Limb (tissue), 2 donors: ENCODE measurements around the gene ZCCHC12.
A peak's percentile ranks its signal among the peaks of the same experiment; 100 is the strongest.
"Not testable (repeated sequence)": the region's sequence is repeated elsewhere in the genome, so short reads cannot be mapped to it uniquely, and the experiment has no call there.

ENCODE experiments used
- DNase-seq, 2 donors: peaks; one replicate each; pipeline ENCODE4 v3.0.0-alpha.2; 2016; ENCODE audit errors: extremely low spot score in 2 of 2

ZCCHC12 gene

DNA sequence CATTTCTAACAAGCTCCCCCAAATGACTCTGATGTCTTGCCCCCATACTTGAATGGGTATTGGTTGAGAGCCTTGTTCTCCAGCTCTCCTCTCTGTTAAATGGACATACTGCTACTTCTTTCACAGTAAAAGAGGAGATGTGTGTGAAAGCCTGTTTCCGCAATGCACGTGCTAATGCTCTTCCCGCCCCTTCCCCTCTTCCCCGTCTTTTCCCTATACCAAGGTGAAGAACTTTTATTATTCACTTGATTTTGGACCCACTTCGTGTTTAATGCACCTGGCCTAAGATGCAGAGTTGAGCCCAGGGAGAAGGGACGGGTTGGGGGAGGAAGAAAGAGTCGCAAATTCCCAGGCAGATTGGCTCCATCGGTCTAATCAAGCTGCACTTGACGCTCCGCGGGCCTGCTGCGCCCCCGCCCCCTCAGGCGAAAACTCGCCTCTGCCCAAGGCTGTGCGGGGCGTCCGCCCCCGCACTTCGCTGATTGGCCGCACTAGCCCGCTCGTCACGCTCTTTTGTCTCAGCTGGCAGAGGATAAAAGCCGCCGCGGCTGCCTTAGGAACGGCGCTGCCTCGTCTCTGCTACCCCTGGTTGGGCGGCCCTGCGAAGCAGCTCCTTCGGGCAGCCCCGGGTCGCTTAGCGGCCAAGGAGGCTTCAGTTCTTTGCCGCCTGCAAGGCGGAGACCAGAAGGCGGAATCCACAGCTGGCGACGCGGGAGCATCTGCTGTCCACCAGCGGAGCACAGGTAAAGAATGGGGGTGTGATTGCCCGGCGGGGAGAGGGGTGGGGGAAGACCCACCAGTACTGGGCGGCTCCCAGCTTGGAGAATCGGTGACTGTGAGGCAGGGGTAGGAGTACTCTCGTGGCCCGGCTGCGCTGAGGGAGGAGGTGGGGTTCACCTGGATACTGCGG, at the start of gene ZCCHC12:
ZCCHC12 (plus strand) TSS at position 562 of the 910 bp plus-strand sequence. CDS start 1,421 bp downstream, outside the sequence.
- peak; percentile 19 to 80 for DNase-seq

DNA sequence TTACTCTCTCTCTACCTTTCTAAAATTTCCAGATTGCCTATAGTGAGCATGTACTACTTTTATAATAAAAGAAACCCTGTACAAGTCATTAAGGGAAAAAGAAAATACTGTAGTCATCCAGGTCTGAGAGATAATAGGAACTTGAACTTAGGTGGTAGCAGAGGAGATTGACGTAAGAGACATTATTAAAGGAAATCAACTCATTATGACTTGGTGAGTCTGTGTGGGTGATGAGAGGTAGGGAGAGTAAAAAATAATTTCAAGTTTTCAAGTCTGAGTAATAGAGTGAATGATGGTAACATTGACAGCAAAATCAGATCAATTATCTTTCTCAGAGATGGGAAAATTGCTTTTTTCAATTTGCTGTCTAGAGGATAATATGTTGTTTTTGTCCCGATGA, 44.0 kb upstream of the ZCCHC12 start:
- DNase-seq = no peak

DNA sequence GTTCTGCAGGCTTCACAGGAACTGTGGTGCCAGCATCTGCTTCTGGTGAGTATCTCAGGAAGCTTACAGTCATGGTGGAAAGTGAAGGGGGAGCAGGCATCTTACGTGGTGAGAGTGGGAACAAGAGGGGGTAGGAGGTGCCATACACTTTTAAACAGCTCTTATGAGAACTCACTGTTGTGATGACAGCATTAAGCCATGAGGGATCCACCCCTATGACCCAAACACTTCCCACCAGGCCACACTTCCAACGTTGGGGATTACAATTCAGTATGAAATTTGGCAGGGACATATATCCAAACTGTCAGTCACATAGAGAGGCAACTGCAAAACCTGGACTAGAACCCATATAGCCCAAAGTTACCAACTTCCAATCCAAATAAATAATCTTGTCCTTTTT, 43.1 kb upstream of the ZCCHC12 start:
- no peak for DNase-seq

GRCh38 chrX:118780911-118781310, 42.7 kb upstream of the ZCCHC12 start:
- DNase-seq = peak in 1 of 2 donors; percentile 3

- peak in 1 of 2 donors; percentile 23 for DNase-seq
These were observed 27.9 kb upstream of the ZCCHC12 start for GRCh38 chrX:118795528-118796280.

DNA sequence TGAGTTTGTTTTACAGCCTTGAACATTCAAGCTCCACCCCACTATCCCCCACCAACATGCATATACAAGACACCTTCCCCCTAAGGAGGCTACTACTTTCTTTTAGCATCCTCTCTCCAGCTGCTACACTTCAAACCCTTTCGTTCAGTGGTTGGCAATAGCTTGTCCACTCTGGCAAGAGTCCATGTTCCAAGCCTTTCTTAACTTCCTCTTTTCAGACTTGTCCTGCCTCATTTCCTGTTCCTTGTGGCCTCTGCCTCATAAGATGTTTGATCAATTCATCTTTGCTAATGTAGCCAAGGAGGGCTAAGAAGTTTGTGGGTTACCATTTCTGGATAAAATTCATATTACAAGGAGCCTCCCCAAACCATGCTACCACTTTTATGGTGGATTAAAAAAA, 20.8 kb upstream of the ZCCHC12 start:
- no peak for DNase-seq

DNA sequence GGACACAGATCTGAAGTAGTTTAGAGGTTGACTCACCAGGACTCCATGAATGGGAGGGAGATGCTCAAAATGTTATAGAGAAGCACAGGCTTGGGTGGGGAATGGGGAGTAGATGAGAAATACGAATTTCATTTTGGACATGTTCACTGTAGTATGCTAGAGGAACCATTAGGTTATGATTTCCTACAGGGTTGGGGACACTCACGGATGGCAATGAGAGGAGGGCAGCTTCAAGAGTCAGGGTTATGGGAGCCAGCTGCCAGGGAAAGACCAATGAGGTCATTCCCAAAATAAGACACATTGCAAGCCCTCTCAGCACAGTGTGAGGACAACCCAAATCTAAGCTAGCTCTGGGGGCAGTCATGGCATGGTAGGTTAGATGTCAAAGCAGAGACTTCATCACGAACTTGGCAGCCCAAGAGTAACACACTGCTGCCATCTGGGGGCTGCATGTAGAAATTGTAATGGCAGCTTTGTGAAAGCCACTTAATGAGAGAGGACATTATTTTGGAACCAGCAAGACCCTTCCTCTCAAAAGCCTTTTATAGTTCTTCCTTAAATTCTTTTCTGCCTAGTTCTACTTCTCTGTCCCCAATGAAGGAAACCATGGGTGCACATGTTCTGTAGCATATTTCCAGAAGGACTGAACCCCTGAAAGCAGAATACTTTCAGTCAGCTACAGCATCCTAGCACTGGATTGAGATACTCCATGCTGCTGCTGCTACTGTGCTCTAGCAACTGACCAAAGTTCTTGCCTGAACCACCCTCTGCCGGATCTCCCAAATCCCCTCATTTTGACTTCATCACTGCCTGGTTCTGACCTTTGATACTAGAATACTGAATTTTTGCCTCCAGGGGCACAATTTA, 16.2 kb upstream of the ZCCHC12 start:
- DNase-seq = peak; percentile 52 to 57

DNA sequence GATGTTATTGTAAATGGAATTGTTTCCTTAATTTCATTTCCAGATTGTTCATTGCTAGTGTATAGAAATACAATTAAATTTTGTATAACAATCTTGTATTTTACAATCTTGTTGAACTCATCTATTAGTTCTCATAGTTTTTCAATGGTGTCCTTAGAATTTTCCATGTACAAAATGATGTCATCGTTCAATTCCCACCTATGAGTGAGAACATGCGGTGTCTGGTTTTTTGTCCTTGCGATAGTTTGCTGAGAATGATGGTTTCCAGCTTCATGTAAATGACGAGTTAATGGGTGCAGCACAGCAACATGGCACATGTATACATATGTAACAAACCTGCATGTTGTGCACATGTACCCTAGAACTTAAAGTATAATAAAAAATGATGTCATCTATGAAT, 6.4 kb upstream of the ZCCHC12 start:
- DNase-seq = not testable (repeated sequence)

GRCh38 chrX:118824173-118824730, 628 bp downstream of the ZCCHC12 start:
- DNase-seq = peak in 1 of 2 donors; percentile 38

DNA sequence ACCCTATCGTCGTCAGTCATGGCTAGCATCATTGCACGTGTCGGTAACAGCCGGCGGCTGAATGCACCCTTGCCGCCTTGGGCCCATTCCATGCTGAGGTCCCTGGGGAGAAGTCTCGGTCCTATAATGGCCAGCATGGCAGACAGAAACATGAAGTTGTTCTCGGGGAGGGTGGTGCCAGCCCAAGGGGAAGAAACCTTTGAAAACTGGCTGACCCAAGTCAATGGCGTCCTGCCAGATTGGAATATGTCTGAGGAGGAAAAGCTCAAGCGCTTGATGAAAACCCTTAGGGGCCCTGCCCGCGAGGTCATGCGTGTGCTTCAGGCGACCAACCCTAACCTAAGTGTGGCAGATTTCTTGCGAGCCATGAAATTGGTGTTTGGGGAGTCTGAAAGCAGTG, 1.6 kb downstream of the ZCCHC12 start:
- no peak for DNase-seq

GRCh38 chrX:118839334-118839958, 15.8 kb downstream of the ZCCHC12 start:
- DNase-seq = peak; percentile 10 to 85

DNA sequence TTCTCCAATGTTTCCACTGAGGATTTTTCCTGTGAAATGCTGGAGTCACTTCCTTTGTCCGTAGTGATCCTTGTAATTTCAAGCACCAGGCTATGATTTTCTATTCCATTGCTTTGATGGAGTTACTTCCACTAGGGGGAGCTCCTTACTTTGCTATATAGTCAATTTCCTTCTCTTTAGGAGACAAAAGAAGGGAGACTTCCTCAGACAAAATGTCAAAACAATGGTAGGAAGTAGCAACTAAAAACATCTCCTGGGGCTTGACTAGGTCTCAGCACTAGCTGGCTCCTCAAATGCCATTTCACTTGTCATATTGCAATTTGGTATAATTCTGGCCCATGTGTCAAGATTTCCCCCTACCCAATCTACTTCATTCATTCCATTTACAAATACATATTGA, 24.1 kb downstream of the ZCCHC12 start:
- peak in 1 of 2 donors; percentile 63 for DNase-seq

DNA sequence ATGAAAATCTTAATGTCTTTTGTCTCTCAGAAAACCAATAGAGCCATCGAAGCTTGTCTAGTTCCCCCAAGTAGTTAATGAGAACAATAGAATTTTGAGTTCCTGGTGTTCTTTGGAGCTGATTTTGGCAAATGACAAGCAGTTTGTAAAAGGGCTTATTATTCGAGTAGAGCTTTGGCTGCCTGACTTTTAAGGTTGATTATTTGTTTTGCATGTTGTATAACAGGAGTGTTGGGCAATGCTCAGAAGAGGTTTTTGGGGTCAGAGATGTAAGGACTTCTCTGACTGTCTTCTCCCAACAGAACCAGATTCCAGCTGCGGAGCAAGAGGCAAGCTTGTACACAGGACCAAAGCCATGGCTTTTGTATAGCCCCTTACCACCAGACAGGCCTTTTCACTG, 30.0 kb downstream of the ZCCHC12 start:
- DNase-seq = no peak

DNA sequence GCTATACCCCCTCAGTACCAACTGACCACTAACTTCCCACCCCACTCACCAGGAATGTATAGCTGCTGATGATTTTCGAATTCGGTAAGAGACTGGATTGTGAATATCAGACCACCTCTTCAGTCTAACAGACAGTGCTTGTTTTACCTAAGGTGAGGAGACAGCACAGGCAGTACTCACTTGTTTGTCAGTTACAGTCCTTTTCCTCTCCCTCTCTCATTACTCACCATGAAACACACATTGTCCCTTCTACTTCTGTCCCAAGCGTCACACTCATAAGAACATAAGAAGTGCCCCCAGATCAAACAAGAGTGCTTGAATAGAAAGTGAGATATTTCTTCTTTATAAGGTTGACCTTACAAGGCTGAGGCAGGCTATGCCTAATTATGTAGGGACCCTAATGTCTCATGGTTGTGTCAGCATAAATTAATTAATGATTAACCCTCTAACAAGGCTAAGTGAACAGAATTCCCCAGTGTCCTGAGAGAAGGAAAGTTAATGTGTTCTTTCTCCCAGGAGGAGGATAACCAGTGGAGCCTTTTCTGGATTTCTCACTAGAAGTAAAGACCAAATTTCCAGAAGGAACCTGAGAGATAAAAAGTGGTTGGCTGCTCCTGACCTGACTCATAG, 32.2 kb downstream of the ZCCHC12 start:
- no peak for DNase-seq

- no peak for DNase-seq
These were observed 33.4 kb downstream of the ZCCHC12 start for GRCh38 chrX:118857006-118857405.

GRCh38 chrX:118861338-118861737, 37.7 kb downstream of the ZCCHC12 start:
- DNase-seq = no peak

DNA sequence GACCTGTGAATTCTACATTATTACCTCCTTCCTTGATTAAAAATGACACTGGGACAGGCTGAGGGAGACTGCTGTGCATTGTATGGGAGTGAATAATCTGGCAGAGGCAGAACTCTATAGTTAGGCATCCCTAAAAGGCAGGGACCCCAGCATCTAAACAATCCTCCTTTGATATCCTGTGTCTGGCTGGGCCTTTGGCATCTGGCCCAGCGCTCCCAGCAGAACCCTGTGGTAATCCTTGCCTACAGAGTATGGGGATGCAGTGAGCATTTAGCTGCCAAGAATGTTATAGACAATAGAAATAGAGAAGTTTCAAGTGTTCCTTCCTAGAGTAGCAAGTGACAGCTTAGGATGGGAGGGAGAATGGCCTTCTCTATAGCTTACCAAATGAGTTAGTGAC, 38.5 kb downstream of the ZCCHC12 start:
- no peak for DNase-seq

GRCh38 chrX:118862979-118863378, 39.4 kb downstream of the ZCCHC12 start:
- DNase-seq = no peak

DNA sequence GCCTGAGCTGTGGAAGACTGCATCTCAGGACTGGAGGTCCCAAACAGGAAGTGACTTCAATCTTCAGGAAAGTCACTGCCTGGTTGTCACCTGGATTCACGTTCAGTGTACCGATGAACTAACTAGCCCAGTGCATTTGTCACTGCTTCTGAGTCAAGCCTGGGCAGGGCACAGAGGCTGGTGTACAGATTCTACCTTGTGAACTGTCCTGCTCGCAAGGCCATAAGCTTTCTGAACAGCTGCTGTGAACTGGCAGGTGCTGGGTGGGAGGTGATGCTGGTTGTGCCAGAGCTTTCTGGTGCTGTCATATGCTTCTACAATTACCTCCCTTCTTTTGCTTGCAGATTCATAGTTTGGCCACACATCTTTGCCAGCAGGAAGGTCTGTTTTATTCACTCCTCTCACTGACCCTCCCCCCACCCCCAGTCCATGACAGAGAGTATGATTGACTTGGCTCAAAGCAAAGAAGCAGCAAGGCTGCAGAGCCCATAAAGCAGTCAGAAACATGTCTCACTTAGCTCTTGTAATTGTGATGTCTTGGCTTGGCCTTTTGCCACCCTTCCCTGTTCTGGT, 40.5 kb downstream of the ZCCHC12 start:
- DNase-seq = no peak

GRCh38 chrX:118865231-118865630, 41.6 kb downstream of the ZCCHC12 start:
- DNase-seq = no peak
